Heart left ventricle (tissue), 16 donors: ENCODE measurements around the gene ZDHHC14. TPM values are rescaled to one million over a fixed set of nuclear protein-coding genes. Genes with fewer than 3 reads are reported as not detected.
A peak's percentile ranks its signal among the peaks of the same experiment; 100 is the strongest.

Source experiments
- ATAC-seq, 4 donors: fragments of 200-7000 bp; cut with Tn5 transposase; one replicate each; pipeline ENCODE4 v1.9.1; 2020 to 2022; ENCODE audit warnings: moderate library complexity in 4 of 4, mild to moderate bottlenecking in 3 of 4, moderate number of reproducible peaks in 1 of 4
- DNase-seq, 5 donors: peaks; one replicate each; pipeline ENCODE4 v3.0.0-alpha.2; 2020
- H3K27ac ChIP-seq, 12 donors: fragments of 200-600 bp; sonication (generic) in 4 of 12; one replicate each; pipeline versions ENCODE4 v1.5.0 to v1.8.0; 2016 to 2022; ENCODE audit warnings: mild to moderate bottlenecking in 2 of 12
- H3K27me3 ChIP-seq, 9 donors: fragments of 200-600 bp; sonication (generic) in 2 of 9; one replicate each; pipeline versions ENCODE4 v1.5.1 to v1.8.0; 2016 to 2022; ENCODE audit warnings: mild to moderate bottlenecking in 3 of 9
- H3K36me3 ChIP-seq, 9 donors: fragments of 200-600 bp; sonication (generic) in 2 of 9; one replicate each; pipeline versions ENCODE4 v1.5.0 to v1.8.0; 2018 to 2022; ENCODE audit warnings: mild to moderate bottlenecking in 2 of 9
- H3K4me1 ChIP-seq, 12 donors: fragments of 200-600 bp; sonication (generic) in 4 of 12; one replicate each; pipeline versions ENCODE4 v1.5.0 to v1.8.0; 2016 to 2022; ENCODE audit warnings: mild to moderate bottlenecking in 3 of 12
- H3K4me3 ChIP-seq, 12 donors: fragments of 200-600 bp; sonication (generic) in 4 of 12; one replicate each; pipeline versions ENCODE4 v1.5.0 to v1.8.0; 2017 to 2022; ENCODE audit warnings: mild to moderate bottlenecking in 9 of 12, moderate library complexity in 4 of 12
- H3K9me3 ChIP-seq, 12 donors: fragments of 200-600 bp; sonication (generic) in 4 of 12; one replicate each; pipeline versions ENCODE4 v1.5.0 to v1.8.0; 2016 to 2022; ENCODE audit warnings: mild to moderate bottlenecking in 1 of 12
- POLR2A ChIP-seq, 2 donors: fragments of 450-650 bp; IDR thresholded peaks; one replicate each; pipeline ENCODE4 v1.6.1; 2017; ENCODE audit warnings: antibody characterized with exemption in 2 of 2, mild to moderate bottlenecking in 2 of 2, moderate library complexity in 2 of 2
- WGBS, 4 donors: extraction: QIAGEN DNeasy Blood & Tissue Kit in 2 of 4; methylation state at CpG; one replicate each; pipeline versions ENCODE4 v1.1.5 to v1.1.7; 2013 to 2018; 5-methylcytosine and 5-hydroxymethylcytosine counted together
- intact Hi-C, 10 donors: fragments of 100-400 bp; cut with DNase I; formaldehyde crosslinking; loops; one replicate each; pipeline versions ENCODE4 v1.11.1 to v1.14.2; 2022
- polyA plus RNA-seq, 2 donors: library from polyadenylated mRNA; stranded (reverse); fragments of 200-250 nt; gene quantifications; one replicate each; pipeline ENCODE4 v1.2.3, GENCODE V29; 2013
- total RNA-seq, 9 donors: library from RNA; depleted of rRNA in 2 of 9; stranded (reverse); fragments of >200 nt in 2 of 9; fragmentation: NEBNext Ultra II Directional in 3 of 9; extraction: Animal tissue kit (Norgen Biotek cat#: 25700) in 3 of 9; gene quantifications; one replicate each; pipeline versions ENCODE4 v1.1.0 to v1.2.4, GENCODE V29; 2016 to 2023
- TF ChIP-seq, protein P1 (sequence below), 12 donors: fragments of 200-600 bp; sonication (generic) in 4 of 12; IDR thresholded peaks; one replicate each; pipeline versions ENCODE4 v1.5.0 to v1.8.0; 2018 to 2022; ENCODE audit warnings: antibody characterized with exemption in 12 of 12, mild to moderate bottlenecking in 5 of 12
- donor health status: ischemic (EF 13 %, LVEDD 7.1; RV severe dilation, severe dysfunction).
- donor health status: healthy with polysubstance abuse.
- donor health status: DM: no; HTN: yes; CAD: no.
- donor health status: DM: no; HTN: no; CAD: no.
- donor health status: ischemic (EF 25% LVEDD 6.9; RV normal size, moderate dysfunction).
- donor health status: ischemic (EF 25% LVEDD 5.7; RV mildly dilated, moderate dysfunction).
- donor health status: healthy.
- donor health status: DM: yes; HTN: yes; CAD: no.
- donor health status: ischemic (EF 35%, LVEDD 5.7; RV mildly dilated, moderate dysfunction).
- donor health status: nonischemic (EF 11% LVEDD 7.7; RV severe dilation, severe dysfunction).
- donor health status: DM: yes; HTN: yes; CAD: no.
- donor health status: PGD.
- donor health status: ischemic (EF 29% LVEDD 5.4; RV normal size, mild dysfunction).
- donor health status: nonischemic (EF 23%, LVEDD 6.1; RV moderate dilation, normal function).

The ZDHHC14 gene
- total and polyA plus RNA-seq, 11 donors: 7.0 to 25.8 (median 15.4) TPM

DNA sequence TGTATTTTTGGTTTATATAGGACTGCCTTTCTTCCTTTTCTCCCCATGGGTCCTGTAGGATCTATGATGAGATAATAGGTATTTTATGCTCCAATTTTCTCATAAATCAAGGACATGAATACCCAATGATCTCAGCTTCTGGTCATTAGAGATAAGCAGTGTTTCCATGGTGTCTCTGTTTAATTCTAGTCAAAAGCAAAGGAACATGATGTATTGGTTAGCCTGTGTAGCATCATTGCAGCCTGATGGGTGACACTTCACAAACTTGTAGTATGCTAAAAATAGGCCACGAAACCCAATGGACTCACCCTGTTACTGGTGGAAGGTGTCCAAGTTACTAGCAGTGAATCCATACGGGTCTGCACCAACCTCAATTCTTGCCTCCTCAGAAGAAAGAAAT, 325.9 kb downstream of the ZDHHC14 start:
- H3K4me3 ChIP-seq: no peak overlapping the region
- DNase-seq (no peak), ATAC-seq (peak; percentile 96 to 98 (median 97))
- TF ChIP-seq, protein P1, sequence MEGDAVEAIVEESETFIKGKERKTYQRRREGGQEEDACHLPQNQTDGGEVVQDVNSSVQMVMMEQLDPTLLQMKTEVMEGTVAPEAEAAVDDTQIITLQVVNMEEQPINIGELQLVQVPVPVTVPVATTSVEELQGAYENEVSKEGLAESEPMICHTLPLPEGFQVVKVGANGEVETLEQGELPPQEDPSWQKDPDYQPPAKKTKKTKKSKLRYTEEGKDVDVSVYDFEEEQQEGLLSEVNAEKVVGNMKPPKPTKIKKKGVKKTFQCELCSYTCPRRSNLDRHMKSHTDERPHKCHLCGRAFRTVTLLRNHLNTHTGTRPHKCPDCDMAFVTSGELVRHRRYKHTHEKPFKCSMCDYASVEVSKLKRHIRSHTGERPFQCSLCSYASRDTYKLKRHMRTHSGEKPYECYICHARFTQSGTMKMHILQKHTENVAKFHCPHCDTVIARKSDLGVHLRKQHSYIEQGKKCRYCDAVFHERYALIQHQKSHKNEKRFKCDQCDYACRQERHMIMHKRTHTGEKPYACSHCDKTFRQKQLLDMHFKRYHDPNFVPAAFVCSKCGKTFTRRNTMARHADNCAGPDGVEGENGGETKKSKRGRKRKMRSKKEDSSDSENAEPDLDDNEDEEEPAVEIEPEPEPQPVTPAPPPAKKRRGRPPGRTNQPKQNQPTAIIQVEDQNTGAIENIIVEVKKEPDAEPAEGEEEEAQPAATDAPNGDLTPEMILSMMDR (IDR thresholded peaks at IDR 0.05): no peak
- no peak for TF ChIP-seq POLR2A (IDR thresholded peaks at IDR 0.05)
- no peaks in the 10 kb centered on the region for H3K36me3 ChIP-seq
- H3K27ac ChIP-seq: peak overlapping the region in 7 of 12 donors; percentile 46 to 69 (median 52)
- no peaks in the 10 kb centered on the region for H3K27me3 ChIP-seq
- intact Hi-C loops: no loop called here
- 46 to 62% (median 56%) methylated on average over 2 of the region's 2 CpGs for WGBS, 4 donors
- H3K9me3 ChIP-seq: no peaks in the 10 kb centered on the region
- H3K4me1 ChIP-seq: peaks cover 0 to 11% (median 0%) of the 10 kb centered on the region in 12 donors

DNA sequence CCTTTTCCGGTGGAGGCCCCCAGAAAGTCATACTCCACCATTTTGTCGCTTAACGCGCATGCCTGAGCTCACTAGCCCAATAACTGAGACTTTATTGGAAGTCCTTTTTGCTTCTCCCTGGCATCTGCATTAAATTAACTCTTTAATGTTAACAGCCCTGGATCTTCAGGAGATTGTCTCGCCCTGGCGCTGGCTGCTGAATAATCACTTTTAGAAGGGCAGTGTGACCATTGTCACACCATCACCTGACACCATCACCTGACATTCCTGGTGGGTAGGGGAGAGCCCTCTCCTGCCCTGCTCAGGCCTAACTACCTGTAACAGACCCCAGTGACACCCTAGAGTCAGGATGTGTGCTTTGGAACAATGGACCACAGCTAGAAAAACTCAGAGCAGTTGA, 326.6 kb downstream of the ZDHHC14 start:
- no peak overlapping the region for H3K4me3 ChIP-seq
- TF ChIP-seq, protein P1 (IDR thresholded peaks at IDR 0.05): no peak
- TF ChIP-seq POLR2A (IDR thresholded peaks at IDR 0.05): no peak
- no peaks in the 10 kb centered on the region for H3K9me3 ChIP-seq
- peak overlapping the region in 2 of 12 donors; percentile 33 to 61 for H3K27ac ChIP-seq
- WGBS, 4 donors: 73 to 80% (median 75%) methylated on average over 6 of the region's 6 CpGs
- H3K4me1 ChIP-seq: peaks cover 0 to 11% (median 0%) of the 10 kb centered on the region in 12 donors
- DNase-seq (no peak), ATAC-seq (peak in 2 of 4 donors; percentile 5 to 6)
- intact Hi-C loops: no loop called here
- H3K36me3 ChIP-seq: no peaks in the 10 kb centered on the region
- H3K27me3 ChIP-seq: no peaks in the 10 kb centered on the region

DNA sequence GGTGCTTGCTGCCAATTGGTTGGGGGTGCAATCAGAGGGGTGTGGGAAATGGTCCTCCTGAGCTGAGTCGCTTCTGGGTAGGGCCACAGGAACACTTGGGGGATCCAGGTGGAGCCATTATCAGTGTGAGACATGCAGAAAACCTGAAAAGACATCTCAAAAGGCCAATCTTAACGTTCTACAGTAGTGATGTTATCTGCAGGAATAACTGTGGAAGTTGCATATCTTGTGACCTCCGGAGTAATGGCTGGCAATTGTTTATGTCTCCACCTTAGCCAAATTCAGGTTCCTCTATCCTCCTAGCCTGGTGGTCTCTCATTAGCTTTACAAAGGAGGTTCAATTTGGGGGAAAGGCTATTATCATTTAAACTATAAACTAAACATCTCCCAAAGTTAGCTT, 327.2 kb downstream of the ZDHHC14 start:
- H3K27me3 ChIP-seq: no peaks in the 10 kb centered on the region
- intact Hi-C loops: no loop called here
- H3K9me3 ChIP-seq: no peaks in the 10 kb centered on the region
- 73 to 79% (median 78%) methylated on average over 3 of the region's 3 CpGs for WGBS, 4 donors
- no peak overlapping the region for H3K27ac ChIP-seq
- H3K36me3 ChIP-seq: no peaks in the 10 kb centered on the region
- no peak overlapping the region for H3K4me3 ChIP-seq
- ATAC-seq: no peak
- no peak for DNase-seq
- peaks cover 0 to 11% (median 0%) of the 10 kb centered on the region in 12 donors for H3K4me1 ChIP-seq
- no peak for TF ChIP-seq POLR2A (IDR thresholded peaks at IDR 0.05)
- TF ChIP-seq, protein P1 (IDR thresholded peaks at IDR 0.05): no peak

DNA sequence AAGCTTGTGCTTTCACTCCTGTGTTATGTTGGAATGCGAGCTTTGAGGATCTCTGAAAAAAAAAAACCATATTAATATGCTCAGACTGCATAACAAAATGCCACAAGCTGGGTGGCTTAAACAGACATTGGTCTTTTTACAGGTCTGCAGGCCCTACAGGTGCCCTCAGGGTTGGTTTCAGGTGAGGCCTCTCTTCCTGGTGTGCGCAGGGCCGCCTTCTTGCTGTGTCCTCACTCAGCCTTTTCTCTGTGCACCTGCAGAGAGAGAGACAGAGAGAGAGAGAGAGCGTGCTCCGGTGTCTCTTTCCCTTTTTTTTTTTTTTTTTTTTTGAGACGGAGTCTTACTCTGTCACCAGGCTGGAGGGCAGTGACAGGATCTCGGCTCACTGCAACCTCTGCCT, 327.9 kb downstream of the ZDHHC14 start:
- intact Hi-C loops: no loop called here
- no peak overlapping the region for H3K27ac ChIP-seq
- ATAC-seq (no peak), DNase-seq (no peak)
- 71 to 87% (median 83%) methylated on average over 7 of the region's 7 CpGs for WGBS, 4 donors
- no peak for TF ChIP-seq POLR2A (IDR thresholded peaks at IDR 0.05)
- TF ChIP-seq, protein P1 (IDR thresholded peaks at IDR 0.05): no peak
- H3K4me3 ChIP-seq: no peak overlapping the region
- H3K36me3 ChIP-seq: no peaks in the 10 kb centered on the region
- H3K9me3 ChIP-seq: no peaks in the 10 kb centered on the region
- no peaks in the 10 kb centered on the region for H3K27me3 ChIP-seq
- H3K4me1 ChIP-seq: peaks cover 0 to 16% (median 5%) of the 10 kb centered on the region in 12 donors
